ES-I3 (cell line): ENCODE results near the gene C18orf63.
"Not testable (repeated sequence)": the region's sequence is repeated elsewhere in the genome, so short reads cannot be mapped to it uniquely, and the experiment has no call there.

Source experiments
- H3K36me3 ChIP-seq: 2 replicates; pipeline ENCODE4 v1.6.1; 2013; ENCODE audit warnings: mild to moderate bottlenecking, low read length, control low read depth, moderate library complexity; ENCODE audit not compliant: insufficient read depth
- H3K4me1 ChIP-seq: 2 replicates; pipeline ENCODE4 v1.6.1; 2013; ENCODE audit warnings: mild to moderate bottlenecking, control low read depth, low read length; ENCODE audit not compliant: insufficient read depth
- H3K9ac ChIP-seq: 2 replicates; pipeline ENCODE4 v1.6.1; 2013; ENCODE audit warnings: low read depth, mild to moderate bottlenecking, low read length, moderate library complexity
- H3K9me3 ChIP-seq: 2 replicates; pipeline ENCODE4 v1.6.1; 2013; ENCODE audit warnings: mild to moderate bottlenecking, low read length, moderate library complexity; ENCODE audit not compliant: control insufficient read depth, insufficient read depth

Gene C18orf63

GRCh38 chr18:74291472-74291770, 24.2 kb upstream of the C18orf63 start:
- Histone ChIP-seq H3K4me1 (peaks cover 6% of the 10 kb centered on the region; the same call in 1 of the 2 replicates), H3K36me3 (no peaks in the 10 kb centered on the region), H3K9ac (peak overlapping the region; percentile 77), H3K9me3 (no peaks in the 10 kb centered on the region)

GRCh38 chr18:74291771-74292540, 23.7 kb upstream of the C18orf63 start, which contains the start of gene CYB5A:
CYB5A (minus strand) TSS chr18:74291963; CDS start chr18:74291875, 88 bp downstream.
- no peaks in the 10 kb centered on the region for H3K36me3 ChIP-seq
- H3K9me3 ChIP-seq = no peaks in the 10 kb centered on the region
- H3K9ac ChIP-seq = peak within 1 kb of the TSS; percentile 77
- H3K4me1 ChIP-seq = peaks cover 6% of the 10 kb centered on the region; the same call in 1 of the 2 replicates

GRCh38 chr18:74292541-74292858, 23.1 kb upstream of the C18orf63 start:
- H3K36me3 ChIP-seq = no peaks in the 10 kb centered on the region
- H3K9ac ChIP-seq = peak overlapping the region; percentile 77; the same call in 1 of the 2 replicates
- no peaks in the 10 kb centered on the region for H3K9me3 ChIP-seq
- peaks cover 6% of the 10 kb centered on the region; the same call in 1 of the 2 replicates for H3K4me1 ChIP-seq

GRCh38 chr18:74292982-74293381, 22.7 kb upstream of the C18orf63 start:
- not testable (repeated sequence) for H3K9ac ChIP-seq, H3K36me3 ChIP-seq, H3K9me3 ChIP-seq, H3K4me1 ChIP-seq

GRCh38 chr18:74294526-74294925, 21.1 kb upstream of the C18orf63 start:
- no peaks in the 10 kb centered on the region for H3K4me1 ChIP-seq
- peaks cover 3% of the 10 kb centered on the region; the same call in 1 of the 2 replicates for H3K9me3 ChIP-seq
- no peaks in the 10 kb centered on the region for H3K36me3 ChIP-seq
- no peak overlapping the region for H3K9ac ChIP-seq

GRCh38 chr18:74299162-74299561, 16.5 kb upstream of the C18orf63 start:
- no peaks in the 10 kb centered on the region for H3K36me3 ChIP-seq
- H3K4me1 ChIP-seq = no peaks in the 10 kb centered on the region
- no peak overlapping the region for H3K9ac ChIP-seq
- peaks cover 3% of the 10 kb centered on the region; the same call in 1 of the 2 replicates for H3K9me3 ChIP-seq

GRCh38 chr18:74299746-74300145, 15.9 kb upstream of the C18orf63 start:
- H3K4me1 ChIP-seq = no peaks in the 10 kb centered on the region
- no peak overlapping the region for H3K9ac ChIP-seq
- H3K9me3 ChIP-seq = peaks cover 3% of the 10 kb centered on the region; the same call in 1 of the 2 replicates
- H3K36me3 ChIP-seq = no peaks in the 10 kb centered on the region

- Histone ChIP-seq H3K4me1 (no peaks in the 10 kb centered on the region), H3K9ac (no peak overlapping the region), H3K9me3 (peaks cover 3% of the 10 kb centered on the region; the same call in 1 of the 2 replicates), H3K36me3 (no peaks in the 10 kb centered on the region)
Observed at GRCh38 chr18:74303306-74303705, 12.3 kb upstream of the C18orf63 start.

GRCh38 chr18:74303936-74304335, 11.7 kb upstream of the C18orf63 start:
- Histone ChIP-seq H3K9ac (no peak overlapping the region), H3K4me1 (no peaks in the 10 kb centered on the region), H3K36me3 (no peaks in the 10 kb centered on the region), H3K9me3 (peaks cover 3% of the 10 kb centered on the region; the same call in 1 of the 2 replicates)

- Histone ChIP-seq H3K4me1 (no peaks in the 10 kb centered on the region), H3K36me3 (no peaks in the 10 kb centered on the region), H3K9me3 (peaks cover 3% of the 10 kb centered on the region; the same call in 1 of the 2 replicates), H3K9ac (no peak overlapping the region)
Observed at GRCh38 chr18:74310411-74310810, 5.2 kb upstream of the C18orf63 start.

- H3K36me3 ChIP-seq = no peaks in the 10 kb centered on the region
- no peaks in the 10 kb centered on the region for H3K4me1 ChIP-seq
- H3K9ac ChIP-seq = no peak overlapping the region
- peaks cover 3% of the 10 kb centered on the region; the same call in 1 of the 2 replicates for H3K9me3 ChIP-seq
Observed at GRCh38 chr18:74311000-74311399, 4.6 kb upstream of the C18orf63 start.

- H3K36me3 ChIP-seq = no peaks in the 10 kb centered on the region
- no peaks in the 10 kb centered on the region for H3K4me1 ChIP-seq
- H3K9me3 ChIP-seq = peaks cover 3% of the 10 kb centered on the region; the same call in 1 of the 2 replicates
- no peak overlapping the region for H3K9ac ChIP-seq
Observed at GRCh38 chr18:74314759-74315463, 728 bp upstream of the C18orf63 start.

GRCh38 chr18:74316257-74317170, 875 bp downstream of the C18orf63 start:
- H3K4me1 ChIP-seq = no peaks in the 10 kb centered on the region
- H3K9ac ChIP-seq = no peak overlapping the region
- no peaks in the 10 kb centered on the region; the same call in 1 of the 2 replicates for H3K9me3 ChIP-seq
- H3K36me3 ChIP-seq = no peaks in the 10 kb centered on the region

GRCh38 chr18:74326231-74326630, 10.6 kb downstream of the C18orf63 start:
- Histone ChIP-seq H3K9me3 (no peaks in the 10 kb centered on the region), H3K9ac (no peak overlapping the region), H3K36me3 (no peaks in the 10 kb centered on the region), H3K4me1 (no peaks in the 10 kb centered on the region)
